K562 (cell line): ENCODE data around the gene TSPOAP1. TPM values are rescaled to one million over a fixed set of nuclear protein-coding genes. Genes with fewer than 3 reads are reported as not detected.

Source experiments
- C11orf30 ChIP-seq: fragments of 450-650 bp; IDR thresholded peaks from 2 replicates; pipeline ENCODE4 v1.6.1; 2016; ENCODE audit warnings: low read depth, mild to moderate bottlenecking
- CBFA2T3 ChIP-seq: fragments of 450-650 bp; IDR thresholded peaks from 2 replicates; pipeline ENCODE4 v1.6.1; 2017
- CUX1 ChIP-seq: fragments of 200-800 bp; sonication (Bioruptor generic); IDR thresholded peaks from 2 replicates; pipeline ENCODE4 v1.6.1; 2016; ENCODE audit warnings: missing genetic modification characterization, missing compliant biosample characterization
- EP300 ChIP-seq: IDR thresholded peaks from 2 replicates; pipeline ENCODE4 v1.6.1; 2012; ENCODE audit warnings: low read length, improper control_type of control experiment
- HDGF ChIP-seq: fragments of 450-650 bp; IDR thresholded peaks from 2 replicates; pipeline ENCODE4 v1.6.1; 2016
- HMBOX1 ChIP-seq: sonication (generic); IDR thresholded peaks from 2 replicates; pipeline ENCODE4 v1.6.1; 2016
- HNRNPH1 ChIP-seq: fragments of 200-400 bp; formaldehyde crosslinking; optimal IDR thresholded peaks from 2 replicates; pipeline ENCODE3; 2017; ENCODE audit warnings: low read depth, mild to moderate bottlenecking, low read length, moderate library complexity
- ILK ChIP-seq: fragments of 450-650 bp; IDR thresholded peaks from 2 replicates; pipeline ENCODE4 v1.6.1; 2016; ENCODE audit warnings: missing genetic modification characterization, low read depth, mild to moderate bottlenecking, missing compliant biosample characterization, moderate library complexity, borderline replicate concordance
- KDM2B ChIP-seq: fragments of 250-450 bp; sonication (Bioruptor Pico); IDR thresholded peaks from 2 replicates; pipeline ENCODE4 v1.8.0; 2021; ENCODE audit warnings: mild to moderate bottlenecking, moderate library complexity
- KLF10 ChIP-seq: fragments of 250-450 bp; sonication (Bioruptor Pico); IDR thresholded peaks from 2 replicates; pipeline ENCODE4 v1.6.1; 2021; ENCODE audit warnings: matching md5 sums
- LEF1 ChIP-seq: fragments of 450-650 bp; IDR thresholded peaks from 2 replicates; pipeline ENCODE4 v1.6.1; 2016; ENCODE audit warnings: mild to moderate bottlenecking
- MAFF ChIP-seq: IDR thresholded peaks from 2 replicates; pipeline ENCODE4 v1.6.1; 2012; ENCODE audit warnings: low read length, improper control_type of control experiment
- MAFG ChIP-seq: fragments of 450-650 bp; conservative IDR thresholded peaks from 2 replicates; pipeline ENCODE4 v1.6.1; 2016; ENCODE audit warnings: missing genetic modification characterization, missing compliant biosample characterization
- NCOA4 ChIP-seq: fragments of 450-650 bp; IDR thresholded peaks from 2 replicates; pipeline ENCODE4 v1.6.1; 2018; ENCODE audit warnings: mild to moderate bottlenecking; ENCODE audit not compliant: partially characterized antibody
- RFX1 ChIP-seq: fragments of 450-650 bp; IDR thresholded peaks from 2 replicates; pipeline ENCODE4 v1.6.1; 2016; ENCODE audit warnings: mild to moderate bottlenecking, moderate library complexity
- SOX6 ChIP-seq: fragments of 450-650 bp; IDR thresholded peaks from 2 replicates; pipeline ENCODE4 v1.6.1; 2014; ENCODE audit warnings: mild to moderate bottlenecking
- STAT5A ChIP-seq: IDR thresholded peaks from 2 replicates; pipeline ENCODE4 v1.6.1; 2012; ENCODE audit warnings: low read length, inconsistent platforms, borderline replicate concordance
- TEAD4 ChIP-seq, 2 experiments: sonication (generic) in 1 of 2; formaldehyde crosslinking in 1 of 2; IDR thresholded peaks; 2 replicates each; pipeline versions ENCODE4 v1.6.1 to v1.8.0; 2012 to 2022; ENCODE audit warnings: borderline replicate concordance in 1 of 2, inconsistent platforms in 1 of 2, low read length in 1 of 2, mild to moderate bottlenecking in 1 of 2, missing genetic modification reagents in 1 of 2
- ZNF121 ChIP-seq: sonication (generic); formaldehyde crosslinking; conservative IDR thresholded peaks from 2 replicates; pipeline ENCODE4 v1.8.0; 2022; ENCODE audit warnings: missing genetic modification reagents
- polyA plus RNA-seq, 8 experiments: library from polyadenylated mRNA; depleted of rRNA in 4 of 8; stranded (reverse) in 5 of 8; unstranded in 3 of 8; fragments of >200 nt; fragmentation: Nextera tagmentation in 2 of 8; fragmentation: Illumina TruSeq in 1 of 8; extraction: Ambion mirVana in 2 of 8; extraction: Trizol in 1 of 8; gene quantifications; 2 replicates each; pipeline versions ENCODE4 v1.2.1 to v1.2.3, GENCODE V29; 2011 to 2014; ENCODE audit warnings: inconsistent platforms in 1 of 8, missing spikeins in 1 of 8
- total RNA-seq, 7 experiments: library from RNA; depleted of rRNA in 6 of 7; stranded (reverse); fragments of >200 nt in 6 of 7; fragmentation: Illumina TruSeq in 2 of 7; extraction: Trizol in 2 of 7; gene quantifications; 2 replicates each; pipeline versions ENCODE4 v1.2.1 to v1.2.3, GENCODE V29; 2011 to 2021; ENCODE audit warnings: low replicate concordance in 1 of 7

Gene TSPOAP1
- total and polyA plus RNA-seq, 9 of the 15 experiments (the other 6 are each of a cell fraction or from before 2014, with no cell fraction given) = 0.87 to 3.9 (median 1.8) TPM; not detected in 2

GRCh38 chr17:58289869-58290268 lies 38.7 kb downstream of the TSPOAP1 start (continued):
- TF ChIP-seq CUX1 (CRISPR knock-in tag) = no peak
- TF ChIP-seq HMBOX1 = peak; percentile 62
- no peak for TF ChIP-seq ILK (tag)
- TF ChIP-seq HNRNPH1 = no peak
- TF ChIP-seq RFX1 = no peak
- TF ChIP-seq NCOA4 = no peak
- TF ChIP-seq MAFG (tag) = peak; percentile 96
- TF ChIP-seq STAT5A = 0 out of 2 replicates have a peak, but pooled peaks have one; percentile 14
- TF ChIP-seq EP300 = peak; percentile 74
- peak; percentile 80 for TF ChIP-seq SOX6
- 0 out of 2 replicates have a peak, but pooled peaks have one; percentile 37 for TF ChIP-seq LEF1
- TF ChIP-seq KDM2B (CRISPR knock-in tag) = no peak
- no peak for TF ChIP-seq KLF10 (CRISPR knock-in tag)
- no peak for TF ChIP-seq HDGF
- TF ChIP-seq CBFA2T3 = peak; percentile 84
- TF ChIP-seq MAFF = peak; percentile 97
- TF ChIP-seq ZNF121 = no peak
- TF ChIP-seq TEAD4 (IDR thresholded peaks at IDR 0.05; ENCODE audit: low read length) = peak; percentile 82
- TF ChIP-seq TEAD4 (CRISPR knock-in tag; IDR thresholded peaks at IDR 0.05; ENCODE audit: borderline replicate concordance) = no peak
- TF ChIP-seq C11orf30 = peak; percentile 98
